ENCODE measurements around the gene ITIH3.

Gene ITIH3

DNA sequence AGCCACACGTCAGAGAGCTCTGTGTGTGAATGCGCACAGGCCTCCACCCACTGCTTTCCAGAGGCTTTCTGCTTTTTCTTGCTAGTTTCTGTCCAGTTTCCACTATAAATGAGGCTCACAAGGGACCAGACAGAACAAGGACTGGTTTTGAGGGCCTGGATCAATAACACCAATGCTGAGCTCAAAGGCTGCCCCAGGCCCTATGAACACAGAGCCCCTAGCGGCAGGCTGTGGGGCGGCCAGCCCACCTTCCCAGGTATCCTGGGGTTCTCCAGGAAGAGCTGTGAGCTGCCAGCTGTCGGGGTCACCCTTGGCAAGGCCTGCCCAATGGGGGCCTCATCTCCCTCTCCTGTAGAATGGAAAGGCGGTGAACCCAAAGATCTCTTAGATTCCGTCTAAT, 2.2 kb upstream of the ITIH3 start:
- DNase-seq (ENCODE audit: extremely low read depth, low read depth): no peak
- TF ChIP-seq, protein P1, sequence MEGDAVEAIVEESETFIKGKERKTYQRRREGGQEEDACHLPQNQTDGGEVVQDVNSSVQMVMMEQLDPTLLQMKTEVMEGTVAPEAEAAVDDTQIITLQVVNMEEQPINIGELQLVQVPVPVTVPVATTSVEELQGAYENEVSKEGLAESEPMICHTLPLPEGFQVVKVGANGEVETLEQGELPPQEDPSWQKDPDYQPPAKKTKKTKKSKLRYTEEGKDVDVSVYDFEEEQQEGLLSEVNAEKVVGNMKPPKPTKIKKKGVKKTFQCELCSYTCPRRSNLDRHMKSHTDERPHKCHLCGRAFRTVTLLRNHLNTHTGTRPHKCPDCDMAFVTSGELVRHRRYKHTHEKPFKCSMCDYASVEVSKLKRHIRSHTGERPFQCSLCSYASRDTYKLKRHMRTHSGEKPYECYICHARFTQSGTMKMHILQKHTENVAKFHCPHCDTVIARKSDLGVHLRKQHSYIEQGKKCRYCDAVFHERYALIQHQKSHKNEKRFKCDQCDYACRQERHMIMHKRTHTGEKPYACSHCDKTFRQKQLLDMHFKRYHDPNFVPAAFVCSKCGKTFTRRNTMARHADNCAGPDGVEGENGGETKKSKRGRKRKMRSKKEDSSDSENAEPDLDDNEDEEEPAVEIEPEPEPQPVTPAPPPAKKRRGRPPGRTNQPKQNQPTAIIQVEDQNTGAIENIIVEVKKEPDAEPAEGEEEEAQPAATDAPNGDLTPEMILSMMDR (IDR thresholded peaks at IDR 0.05; ENCODE audit: low read depth, low read length): no peak

DNA sequence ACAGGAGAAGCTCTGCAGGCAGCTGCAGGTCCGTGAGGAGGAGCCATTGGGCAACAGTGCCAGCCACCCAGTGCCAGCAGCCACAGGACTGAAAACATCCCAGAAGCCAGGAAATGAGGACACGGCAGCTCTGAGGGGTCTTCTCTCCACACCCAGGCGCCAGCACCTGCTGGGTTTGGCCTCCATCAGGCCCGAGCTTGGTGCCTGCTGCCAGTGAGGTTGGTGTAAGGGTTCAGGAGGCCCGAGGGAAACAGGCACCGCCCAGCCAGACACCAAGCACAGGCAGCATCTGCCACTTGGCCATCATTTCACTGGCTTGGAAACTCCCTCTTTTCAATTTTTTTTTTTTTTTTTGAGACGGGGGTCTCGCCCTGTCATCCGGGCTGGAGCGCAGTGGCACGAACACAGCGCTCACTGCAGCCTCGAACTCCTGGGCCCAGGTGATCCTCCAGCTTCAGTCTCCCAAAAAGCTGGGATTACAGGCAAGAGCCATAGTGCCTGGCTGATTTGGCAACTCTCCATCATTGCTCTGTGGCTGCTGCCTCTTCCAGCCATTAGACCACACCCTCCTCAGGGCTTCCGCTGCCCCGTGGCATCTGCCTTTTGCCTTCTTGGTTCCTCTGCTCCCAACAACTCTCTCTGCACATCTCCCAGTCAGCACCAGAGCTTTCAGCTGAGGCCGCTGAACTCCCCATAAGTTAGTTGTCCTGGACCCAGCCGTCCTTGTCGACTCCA, 1.5 kb upstream of the ITIH3 start:
- DNase-seq (ENCODE audit: extremely low read depth, low read depth): no peak
- TF ChIP-seq, protein P1 (IDR thresholded peaks at IDR 0.05; ENCODE audit: low read depth, low read length): no peak

DNA sequence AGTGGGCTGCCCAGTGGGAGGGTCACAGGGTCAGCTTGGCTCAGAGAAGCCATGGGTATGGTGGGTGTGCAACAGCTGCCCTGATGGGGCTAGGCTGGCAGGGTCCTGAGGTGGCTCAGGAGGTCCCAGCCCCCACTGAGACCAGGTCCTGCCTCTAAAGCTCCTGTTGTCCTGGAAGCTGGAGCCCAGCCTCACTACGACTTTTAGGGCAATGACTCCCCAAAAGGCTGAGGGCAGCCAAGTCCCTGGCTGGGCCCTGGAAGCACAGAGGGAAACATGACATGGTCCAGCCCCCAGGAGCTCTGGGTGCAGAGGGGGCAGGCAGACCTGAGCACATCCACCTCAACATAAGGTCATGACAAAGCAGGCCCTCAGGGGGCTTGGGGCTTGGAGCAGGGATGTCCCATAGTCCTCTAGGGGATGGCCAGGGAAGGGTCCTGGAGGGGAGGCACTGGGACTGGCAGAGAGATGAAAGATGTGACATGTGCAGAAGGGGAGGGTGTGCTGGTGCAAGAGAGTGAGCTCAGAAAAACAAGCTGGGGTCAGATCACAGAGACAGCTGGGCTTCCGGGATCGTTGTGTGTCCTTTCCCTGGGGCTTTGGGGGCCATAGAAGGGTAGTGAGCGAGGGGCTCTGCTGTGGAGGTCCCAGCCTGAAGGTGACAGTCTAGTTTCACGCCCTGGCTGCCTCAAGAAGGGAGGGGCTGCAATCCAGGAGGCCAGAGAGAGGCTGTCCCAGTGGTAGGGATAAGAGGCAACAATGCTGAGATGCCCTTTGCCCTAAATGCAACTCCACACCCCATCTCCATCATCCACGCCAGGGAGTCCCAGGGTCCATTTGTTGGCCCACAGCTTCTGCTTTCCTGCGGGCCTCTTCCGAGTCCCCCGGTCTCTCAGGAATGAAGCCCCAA, 639 bp upstream of the ITIH3 start:
- TF ChIP-seq, protein P1 (IDR thresholded peaks at IDR 0.05; ENCODE audit: low read depth, low read length): no peak
- DNase-seq (ENCODE audit: extremely low read depth, low read depth): no peak

DNA sequence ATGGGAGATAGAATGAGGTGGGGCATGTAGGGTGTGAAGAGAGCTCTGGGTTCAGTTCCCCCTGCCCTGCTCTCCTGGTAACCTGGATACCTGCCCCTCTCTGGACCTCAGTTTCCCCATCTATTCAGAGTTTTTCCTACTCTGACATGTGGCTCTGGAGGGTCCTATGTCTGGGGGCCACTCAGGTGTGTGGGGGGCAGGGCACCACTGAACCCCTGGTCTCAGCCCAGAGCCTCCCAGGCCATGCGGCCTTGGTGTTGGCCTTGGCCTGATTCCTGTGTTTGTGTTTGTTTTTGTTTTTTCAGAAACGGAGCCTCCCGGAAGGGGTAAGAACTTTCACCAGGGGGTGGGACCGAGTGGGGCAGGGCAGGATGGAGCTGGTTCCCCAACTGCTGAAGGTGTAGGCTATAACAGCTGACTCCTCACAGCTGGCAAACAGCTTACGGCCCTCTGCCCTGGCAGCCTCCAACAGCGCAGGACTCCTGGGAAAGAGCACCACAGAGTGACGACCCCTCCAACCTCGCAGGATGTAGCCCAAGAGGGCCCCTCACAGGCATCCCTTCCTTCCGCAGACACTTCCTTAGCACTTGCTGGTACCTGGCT, 803 bp downstream of the ITIH3 start:
- TF ChIP-seq, protein P1 (IDR thresholded peaks at IDR 0.05; ENCODE audit: low read depth, low read length): no peak
- DNase-seq (ENCODE audit: extremely low read depth, low read depth): no peak

DNA sequence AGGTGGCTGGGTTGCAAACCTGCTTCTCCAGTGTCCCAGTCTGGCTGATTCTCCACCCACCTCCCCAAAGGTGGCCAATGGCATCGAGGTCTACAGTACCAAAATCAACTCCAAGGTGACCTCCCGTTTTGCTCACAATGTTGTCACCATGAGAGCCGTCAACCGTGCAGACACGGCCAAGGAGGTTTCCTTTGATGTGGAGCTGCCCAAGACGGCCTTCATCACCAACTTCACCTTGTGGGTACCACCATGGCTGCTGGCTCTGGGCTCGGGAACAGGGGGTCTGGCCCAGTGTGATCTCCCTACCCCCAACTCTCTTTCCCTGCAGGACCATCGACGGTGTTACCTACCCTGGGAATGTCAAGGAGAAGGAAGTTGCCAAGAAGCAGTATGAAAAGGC, 1.8 kb downstream of the ITIH3 start:
- DNase-seq (ENCODE audit: extremely low read depth, low read depth): no peak
- TF ChIP-seq, protein P1 (IDR thresholded peaks at IDR 0.05; ENCODE audit: low read depth, low read length): no peak

DNA sequence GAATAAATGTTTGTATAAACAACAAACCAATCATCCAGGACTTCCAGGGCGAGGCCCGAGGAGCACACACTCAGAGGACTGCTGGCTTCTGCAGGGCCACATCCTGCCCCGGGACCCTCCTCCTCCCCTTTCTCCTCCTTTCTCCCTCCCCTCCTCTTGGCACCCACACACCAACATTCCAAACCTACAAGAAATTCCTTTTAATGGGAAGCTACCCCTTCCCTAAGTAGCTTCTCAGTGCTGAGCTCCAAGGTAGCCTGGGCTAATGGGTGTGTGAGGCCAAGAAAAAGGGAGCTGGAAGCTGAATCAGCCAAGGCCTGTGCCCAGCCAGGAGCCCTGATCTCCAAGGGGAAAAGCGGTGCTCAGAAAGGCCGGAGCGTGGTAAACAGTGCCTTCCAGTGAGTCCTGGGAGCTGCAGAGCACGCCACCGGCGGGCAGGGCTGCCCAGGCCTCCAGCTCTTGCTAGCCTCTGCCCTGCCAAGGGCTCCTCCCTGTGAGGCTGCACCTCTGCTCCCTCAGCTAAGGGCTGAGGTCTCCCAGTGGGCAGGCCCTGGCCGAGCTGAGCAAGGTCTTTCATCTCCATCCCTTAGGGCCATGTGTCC, 3.9 kb downstream of the ITIH3 start:
- DNase-seq (ENCODE audit: extremely low read depth, low read depth): no peak
- TF ChIP-seq, protein P1 (IDR thresholded peaks at IDR 0.05; ENCODE audit: low read depth, low read length): no peak
